Transverse colon (tissue), 4 donors: ENCODE results near the gene IFIT3. TPM values are rescaled to one million over a fixed set of nuclear protein-coding genes. Genes with fewer than 3 reads are reported as not detected.
A peak's percentile ranks its signal among the peaks of the same experiment; 100 is the strongest.
"Not testable (repeated sequence)": the region's sequence is repeated elsewhere in the genome, so short reads cannot be mapped to it uniquely, and the experiment has no call there.

ENCODE experiments used
- DNase-seq: peaks from one replicate; pipeline ENCODE4 v3.0.0-alpha.2; 2019
- H3K27ac ChIP-seq, 4 donors: fragments of 200-600 bp; sonication (generic); 2 replicates each; pipeline ENCODE4 v1.5.1; 2016 to 2018; ENCODE audit warnings: inconsistent platforms in 4 of 4
- H3K27me3 ChIP-seq: fragments of 200-600 bp; sonication (generic); 2 replicates; pipeline ENCODE4 v1.5.1; 2017; ENCODE audit warnings: inconsistent platforms
- H3K36me3 ChIP-seq, 4 donors: fragments of 200-600 bp; sonication (generic); 2 replicates each; pipeline ENCODE4 v1.5.1; 2017 to 2019; ENCODE audit warnings: inconsistent platforms in 4 of 4
- H3K4me1 ChIP-seq, 4 donors: fragments of 200-600 bp; sonication (generic); 2 replicates each; pipeline ENCODE4 v1.5.1; 2017 to 2020; ENCODE audit warnings: inconsistent platforms in 4 of 4
- H3K4me3 ChIP-seq, 4 donors: fragments of 200-600 bp; sonication (generic); 1 replicate in 1 of 4; 2 replicates in 3 of 4; pipeline versions ENCODE4 v1.5.1 to v1.6.1; 2017 to 2019; ENCODE audit warnings: inconsistent platforms in 4 of 4
- H3K9me3 ChIP-seq, 2 donors: fragments of 200-600 bp; sonication (generic); 2 replicates each; pipeline ENCODE4 v1.5.1; 2017 to 2019; ENCODE audit warnings: inconsistent platforms in 2 of 2
- EP300 ChIP-seq: sonication (generic); formaldehyde crosslinking; IDR thresholded peaks from one replicate; pipeline ENCODE4 v1.6.1; 2017; ENCODE audit warnings: antibody characterized with exemption, low read depth
- POLR2A ChIP-seq: fragments of 450-650 bp; IDR thresholded peaks from one replicate; pipeline ENCODE4 v1.6.1; 2016; ENCODE audit warnings: antibody characterized with exemption, mild to moderate bottlenecking, moderate library complexity
- POLR2AphosphoS5 ChIP-seq, 3 donors: sonication (generic); formaldehyde crosslinking; IDR thresholded peaks; one replicate each; pipeline ENCODE4 v1.6.1; 2016; ENCODE audit warnings: antibody characterized with exemption in 3 of 3
- WGBS, 2 donors: methylation state at CpG; one replicate each; pipeline ENCODE4 v1.1.5; 2018; ENCODE audit warnings: low coverage in 1 of 2; 5-methylcytosine and 5-hydroxymethylcytosine counted together
- in situ Hi-C, 4 donors: fragments of 200-750 bp; cut with MboI; loops; one replicate each; pipeline versions ENCODE4 v1.15.0 to v1.15.1; 2017; ENCODE audit warnings: low sequenced_read_pairs in 3 of 4, low pct_ligation_motif_present in 1 of 4, low pct_unique_long_range_greater_than_20kb in 1 of 4
- intact Hi-C: fragments of 100-400 bp; cut with DNase I; formaldehyde crosslinking; loops from one replicate; pipeline ENCODE4 v1.15.1; 2023; ENCODE audit warnings: low total_unique reads
- total RNA-seq, 4 donors: library from RNA; depleted of rRNA; stranded (reverse); fragments of >200 nt; gene quantifications; one replicate each; pipeline ENCODE4 v1.1.0, GENCODE V29; 2016
- TF ChIP-seq, protein P1 (sequence below), 5 experiments: fragments of 200-600 bp in 3 of 5; fragments of 450-650 bp in 2 of 5; sonication (generic) in 3 of 5; IDR thresholded peaks; 1 replicate in 2 of 5; 2 replicates in 3 of 5; pipeline ENCODE4 v1.5.1; 2016 to 2017; ENCODE audit warnings: antibody characterized with exemption in 5 of 5, inconsistent platforms in 3 of 5, mild to moderate bottlenecking in 2 of 5, moderate library complexity in 1 of 5

Gene IFIT3
- total RNA-seq, 4 donors from 2014 or later = 0.20 to 7.8 (median 5.1) TPM; not detected in 1

GRCh38 chr10:89348975-89349374 is 21.2 kb downstream of the IFIT3 start:
- Histone ChIP-seq H3K36me3 (no peaks in the 10 kb centered on the region), H3K27ac (no peak overlapping the region), H3K27me3 (no peaks in the 10 kb centered on the region), H3K9me3 (no peaks in the 10 kb centered on the region), H3K4me3 (no peak overlapping the region), H3K4me1 (peaks cover 14 to 41% (median 27%) of the 10 kb centered on the region in 4 donors)
- whole genome bisulfite sequencing, 2 donors = 93 to 94% methylated on average over 2 of the region's 2 CpGs
- in situ Hi-C loops (no loop called here), intact Hi-C loops (no loop called here)
- TF ChIP-seq, protein P1, sequence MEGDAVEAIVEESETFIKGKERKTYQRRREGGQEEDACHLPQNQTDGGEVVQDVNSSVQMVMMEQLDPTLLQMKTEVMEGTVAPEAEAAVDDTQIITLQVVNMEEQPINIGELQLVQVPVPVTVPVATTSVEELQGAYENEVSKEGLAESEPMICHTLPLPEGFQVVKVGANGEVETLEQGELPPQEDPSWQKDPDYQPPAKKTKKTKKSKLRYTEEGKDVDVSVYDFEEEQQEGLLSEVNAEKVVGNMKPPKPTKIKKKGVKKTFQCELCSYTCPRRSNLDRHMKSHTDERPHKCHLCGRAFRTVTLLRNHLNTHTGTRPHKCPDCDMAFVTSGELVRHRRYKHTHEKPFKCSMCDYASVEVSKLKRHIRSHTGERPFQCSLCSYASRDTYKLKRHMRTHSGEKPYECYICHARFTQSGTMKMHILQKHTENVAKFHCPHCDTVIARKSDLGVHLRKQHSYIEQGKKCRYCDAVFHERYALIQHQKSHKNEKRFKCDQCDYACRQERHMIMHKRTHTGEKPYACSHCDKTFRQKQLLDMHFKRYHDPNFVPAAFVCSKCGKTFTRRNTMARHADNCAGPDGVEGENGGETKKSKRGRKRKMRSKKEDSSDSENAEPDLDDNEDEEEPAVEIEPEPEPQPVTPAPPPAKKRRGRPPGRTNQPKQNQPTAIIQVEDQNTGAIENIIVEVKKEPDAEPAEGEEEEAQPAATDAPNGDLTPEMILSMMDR (IDR thresholded peaks at IDR 0.05) = no peak
- TF ChIP-seq EP300 = no peak
- TF ChIP-seq POLR2AphosphoS5 (IDR thresholded peaks at IDR 0.05) = no peak
- no peak for TF ChIP-seq POLR2A
- no peak for DNase-seq

- H3K27me3 ChIP-seq, H3K36me3 ChIP-seq, H3K9me3 ChIP-seq, in situ Hi-C loops, intact Hi-C loops: not testable (repeated sequence)
- peak; percentile 43 for DNase-seq
- Histone ChIP-seq H3K27ac (peak overlapping the region; percentile 78 to 85 (median 82)), H3K4me3 (peak overlapping the region in 1 of 4 donors; percentile 18), H3K4me1 (peaks cover 14 to 40% (median 27%) of the 10 kb centered on the region in 4 donors)
- 20 to 25% methylated on average over 6 to 7 of the region's 7 CpGs for WGBS, 2 donors
These were observed 23.0 kb downstream of the IFIT3 start for GRCh38 chr10:89350631-89351315.

DNA sequence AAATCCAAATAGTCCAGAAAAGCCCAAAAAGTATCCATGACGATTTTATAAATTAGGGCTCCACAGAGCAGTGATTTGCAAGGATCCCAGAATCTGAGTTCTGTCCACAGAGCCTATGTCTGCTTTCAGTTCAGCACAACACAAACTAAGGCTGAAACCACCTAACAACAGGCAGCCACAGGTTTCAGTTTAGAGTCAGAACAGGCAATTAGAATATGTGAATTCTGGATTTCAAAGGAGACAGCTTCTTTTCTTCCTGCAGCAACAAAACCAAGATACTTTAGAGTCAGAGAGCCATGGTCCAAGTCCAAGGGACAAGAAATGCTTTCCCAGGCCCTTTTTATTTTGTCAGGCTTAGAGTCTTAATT is 23.6 kb downstream of the IFIT3 start:
- 25 to 33% methylated on average over 1 of the region's 1 CpG for WGBS, 2 donors
- no peaks in the 10 kb centered on the region for H3K9me3 ChIP-seq
- H3K27ac ChIP-seq = peak overlapping the region; percentile 78 to 85 (median 82)
- DNase-seq = no peak
- intact Hi-C loops (no loop called here), in situ Hi-C loops (no loop called here)
- H3K36me3 ChIP-seq = no peaks in the 10 kb centered on the region
- H3K4me3 ChIP-seq = peak overlapping the region in 1 of 4 donors; percentile 18
- H3K4me1 ChIP-seq = peaks cover 14 to 34% (median 23%) of the 10 kb centered on the region in 4 donors
- TF ChIP-seq POLR2AphosphoS5 (IDR thresholded peaks at IDR 0.05) (no peak), POLR2A (no peak), EP300 (no peak)
- TF ChIP-seq, protein P1 (IDR thresholded peaks at IDR 0.05) = no peak
- no peaks in the 10 kb centered on the region for H3K27me3 ChIP-seq

DNA sequence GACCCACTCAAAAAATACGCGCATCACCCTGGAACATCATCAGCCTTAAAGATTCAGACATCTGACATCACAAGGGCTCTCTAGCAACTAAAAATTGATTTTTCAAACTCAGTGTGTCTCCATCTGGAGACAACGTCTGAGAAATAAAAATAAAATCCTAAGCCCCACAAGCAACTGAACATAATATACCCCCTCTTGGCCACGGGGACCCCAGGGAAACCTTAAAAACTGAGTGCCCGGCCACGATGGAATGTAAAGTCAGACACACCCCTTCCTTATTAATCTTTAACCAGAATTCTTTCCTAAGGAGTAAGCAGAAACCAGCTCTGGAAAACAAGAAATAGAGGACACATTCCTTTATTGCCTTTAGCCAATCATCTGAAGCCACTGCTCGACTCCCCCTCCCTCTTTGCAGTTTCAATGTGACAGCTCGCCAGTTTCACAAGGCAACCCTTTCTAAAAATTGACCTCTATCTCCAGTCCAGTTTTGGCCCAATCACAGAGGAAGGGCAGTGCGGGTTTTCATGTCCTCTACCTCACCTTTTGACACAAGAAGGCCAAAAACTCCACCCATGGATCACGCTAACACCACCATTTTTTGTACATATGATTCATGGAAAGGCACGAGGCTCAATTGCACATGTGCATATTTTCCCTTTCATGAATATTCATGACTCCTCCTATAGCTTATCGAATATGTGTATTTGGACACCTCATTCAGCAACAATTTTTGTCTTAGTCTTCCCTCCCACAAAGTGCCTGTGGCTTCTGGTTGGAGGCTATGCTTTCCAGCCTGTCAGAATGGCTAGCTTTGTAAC is 24.2 kb downstream of the IFIT3 start:
- H3K27ac ChIP-seq = peak overlapping the region; percentile 78 to 85 (median 82)
- no peaks in the 10 kb centered on the region for H3K9me3 ChIP-seq
- in situ Hi-C loops = no loop called here
- TF ChIP-seq POLR2AphosphoS5 (IDR thresholded peaks at IDR 0.05) = peak in 1 of 3 donors; percentile 36
- no peak for TF ChIP-seq POLR2A
- TF ChIP-seq, protein P1 (IDR thresholded peaks at IDR 0.05) = no peak
- TF ChIP-seq EP300 = no peak
- peak; percentile 40 for DNase-seq
- H3K27me3 ChIP-seq = no peaks in the 10 kb centered on the region
- WGBS, 2 donors = 36 to 38% methylated on average over 11 to 12 of the region's 12 CpGs
- peaks cover 14 to 28% (median 21%) of the 10 kb centered on the region in 4 donors for H3K4me1 ChIP-seq
- H3K36me3 ChIP-seq = no peaks in the 10 kb centered on the region
- intact Hi-C loops = no loop called here
- no peak overlapping the region for H3K4me3 ChIP-seq
